ENCODE measurements around the gene VWA3B. TPM values are rescaled to one million over a fixed set of nuclear protein-coding genes. Genes with fewer than 3 reads are reported as not detected.
A peak's percentile ranks its signal among the peaks of the same experiment; 100 is the strongest.

Gene VWA3B
- total RNA-seq, 1 experiment from 2014 or later, result not detected

- Histone ChIP-seq H3K27ac (ENCODE audit: low read length) (no peak overlapping the region), H3K9me3 (ENCODE audit: low read length) (no peaks in the 10 kb centered on the region), H3K36me3 (ENCODE audit: insufficient read depth, low read length) (no peaks in the 10 kb centered on the region), H2AFZ (ENCODE audit: low read length) (no peak overlapping the region), H3K27me3 (ENCODE audit: low read length) (no peaks in the 10 kb centered on the region), H3K9ac (ENCODE audit: low read length) (no peak overlapping the region), H3K9me2 (replicated peaks; ENCODE audit: insufficient read depth, low read length) (no peaks in the 10 kb centered on the region), H3K4me3 (ENCODE audit: low read length) (no peak overlapping the region), H3K4me2 (ENCODE audit: low read depth, low read length, poor library complexity, severe bottlenecking) (no peak overlapping the region), H4K20me1 (ENCODE audit: insufficient read depth, low read depth, low read length) (no peaks in the 10 kb centered on the region; the same call in 1 of the 2 replicates), H3K4me1 (ENCODE audit: low read length) (no peaks in the 10 kb centered on the region), H3K79me2 (ENCODE audit: low read length) (no peaks in the 10 kb centered on the region)
- DNase-seq, result no peak
These were observed 86.0 kb downstream of the VWA3B start for GRCh38 chr2:98172951-98173350.

- H3K27me3 ChIP-seq (ENCODE audit: low read length), result no peaks in the 10 kb centered on the region
- H3K9me3 ChIP-seq (ENCODE audit: low read length), result no peaks in the 10 kb centered on the region
- H2AFZ ChIP-seq (ENCODE audit: low read length), result no peak overlapping the region
- H3K9ac ChIP-seq (ENCODE audit: low read length), result no peak overlapping the region
- H4K20me1 ChIP-seq (ENCODE audit: insufficient read depth, low read depth, low read length), result no peaks in the 10 kb centered on the region; the same call in 1 of the 2 replicates
- no peak overlapping the region for H3K4me3 ChIP-seq (ENCODE audit: low read length)
- no peaks in the 10 kb centered on the region for H3K9me2 ChIP-seq (replicated peaks; ENCODE audit: insufficient read depth, low read length)
- no peaks in the 10 kb centered on the region for H3K4me1 ChIP-seq (ENCODE audit: low read length)
- DNase-seq, result peak; percentile 78
- H3K36me3 ChIP-seq (ENCODE audit: insufficient read depth, low read length), result no peaks in the 10 kb centered on the region
- H3K79me2 ChIP-seq (ENCODE audit: low read length), result no peaks in the 10 kb centered on the region
- no peak overlapping the region for H3K4me2 ChIP-seq (ENCODE audit: low read depth, low read length, poor library complexity, severe bottlenecking)
- H3K27ac ChIP-seq (ENCODE audit: low read length), result no peak overlapping the region
These were observed 88.8 kb downstream of the VWA3B start for GRCh38 chr2:98175811-98176210.

DNA sequence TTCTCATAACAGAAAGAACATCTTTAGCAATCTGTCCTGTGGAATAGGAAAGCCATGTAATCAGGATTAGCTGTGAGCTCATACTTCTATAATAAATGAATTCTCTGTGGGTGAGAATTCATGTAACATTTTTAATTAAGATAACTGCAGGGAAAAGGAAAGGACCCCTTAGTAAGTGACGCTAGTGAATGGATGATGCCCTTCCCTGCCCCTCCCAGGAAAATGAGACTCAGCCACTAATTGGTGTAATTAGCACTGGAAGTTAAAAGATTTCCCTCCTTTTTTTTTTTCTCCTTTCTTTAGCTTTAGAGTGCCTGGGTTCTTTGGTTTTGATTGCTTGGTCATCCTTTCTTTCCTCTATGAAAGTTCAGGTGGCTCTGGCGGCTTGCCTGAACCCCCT, 90.3 kb downstream of the VWA3B start:
- H3K27ac ChIP-seq (ENCODE audit: low read length), result no peak overlapping the region
- H3K4me2 ChIP-seq (ENCODE audit: low read depth, low read length, poor library complexity, severe bottlenecking), result no peak overlapping the region
- H3K9ac ChIP-seq (ENCODE audit: low read length), result no peak overlapping the region
- no peaks in the 10 kb centered on the region for H3K79me2 ChIP-seq (ENCODE audit: low read length)
- H3K9me3 ChIP-seq (ENCODE audit: low read length), result no peaks in the 10 kb centered on the region
- no peak overlapping the region for H2AFZ ChIP-seq (ENCODE audit: low read length)
- no peaks in the 10 kb centered on the region for H3K36me3 ChIP-seq (ENCODE audit: insufficient read depth, low read length)
- DNase-seq, result no peak
- no peak overlapping the region for H3K4me3 ChIP-seq (ENCODE audit: low read length)
- no peaks in the 10 kb centered on the region for H3K27me3 ChIP-seq (ENCODE audit: low read length)
- H3K9me2 ChIP-seq (replicated peaks; ENCODE audit: insufficient read depth, low read length), result no peaks in the 10 kb centered on the region
- no peaks in the 10 kb centered on the region; the same call in 1 of the 2 replicates for H4K20me1 ChIP-seq (ENCODE audit: insufficient read depth, low read depth, low read length)
- no peaks in the 10 kb centered on the region for H3K4me1 ChIP-seq (ENCODE audit: low read length)

DNA sequence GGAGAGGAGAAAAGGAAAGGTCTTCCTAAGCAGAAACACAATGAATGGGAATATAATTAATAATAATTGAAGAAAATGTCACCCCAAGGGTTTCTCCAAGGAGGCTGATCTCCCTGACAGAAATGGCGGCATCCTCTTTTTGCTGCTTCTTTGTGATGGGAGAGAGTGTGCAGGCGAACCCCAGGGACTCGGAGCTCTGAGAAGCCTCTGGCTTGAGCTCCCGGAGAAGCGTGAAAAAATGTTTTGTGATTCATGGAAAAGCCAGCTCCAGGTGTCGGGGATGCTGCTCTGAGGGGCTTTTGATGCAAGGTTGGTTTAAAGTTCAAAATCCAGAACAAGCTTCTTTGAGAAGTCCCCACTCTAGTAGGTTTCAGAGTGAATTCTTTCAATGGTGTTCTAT, 91.0 kb downstream of the VWA3B start:
- Histone ChIP-seq H4K20me1 (ENCODE audit: insufficient read depth, low read depth, low read length) (no peaks in the 10 kb centered on the region; the same call in 1 of the 2 replicates), H3K9me3 (ENCODE audit: low read length) (no peaks in the 10 kb centered on the region), H3K4me2 (ENCODE audit: low read depth, low read length, poor library complexity, severe bottlenecking) (no peak overlapping the region), H3K9ac (ENCODE audit: low read length) (no peak overlapping the region), H3K9me2 (replicated peaks; ENCODE audit: insufficient read depth, low read length) (no peaks in the 10 kb centered on the region), H3K4me1 (ENCODE audit: low read length) (no peaks in the 10 kb centered on the region), H3K27ac (ENCODE audit: low read length) (no peak overlapping the region), H2AFZ (ENCODE audit: low read length) (no peak overlapping the region), H3K36me3 (ENCODE audit: insufficient read depth, low read length) (no peaks in the 10 kb centered on the region), H3K27me3 (ENCODE audit: low read length) (no peaks in the 10 kb centered on the region), H3K4me3 (ENCODE audit: low read length) (no peak overlapping the region), H3K79me2 (ENCODE audit: low read length) (no peaks in the 10 kb centered on the region)
- no peak for DNase-seq

GRCh38 chr2:98180456-98180855, 93.5 kb downstream of the VWA3B start:
- H3K9me3 ChIP-seq (ENCODE audit: low read length), result no peaks in the 10 kb centered on the region
- H3K4me2 ChIP-seq (ENCODE audit: low read depth, low read length, poor library complexity, severe bottlenecking), result no peak overlapping the region
- no peaks in the 10 kb centered on the region for H3K9me2 ChIP-seq (replicated peaks; ENCODE audit: insufficient read depth, low read length)
- no peak for DNase-seq
- no peaks in the 10 kb centered on the region for H3K36me3 ChIP-seq (ENCODE audit: insufficient read depth, low read length)
- no peak overlapping the region for H3K9ac ChIP-seq (ENCODE audit: low read length)
- no peaks in the 10 kb centered on the region; the same call in 1 of the 2 replicates for H4K20me1 ChIP-seq (ENCODE audit: insufficient read depth, low read depth, low read length)
- no peak overlapping the region for H2AFZ ChIP-seq (ENCODE audit: low read length)
- H3K4me1 ChIP-seq (ENCODE audit: low read length), result no peaks in the 10 kb centered on the region
- H3K27me3 ChIP-seq (ENCODE audit: low read length), result no peaks in the 10 kb centered on the region
- H3K27ac ChIP-seq (ENCODE audit: low read length), result no peak overlapping the region
- no peak overlapping the region for H3K4me3 ChIP-seq (ENCODE audit: low read length)
- H3K79me2 ChIP-seq (ENCODE audit: low read length), result no peaks in the 10 kb centered on the region

GRCh38 chr2:98181346-98181745, 94.4 kb downstream of the VWA3B start:
- no peaks in the 10 kb centered on the region for H3K9me2 ChIP-seq (replicated peaks; ENCODE audit: insufficient read depth, low read length)
- no peaks in the 10 kb centered on the region for H3K4me1 ChIP-seq (ENCODE audit: low read length)
- no peaks in the 10 kb centered on the region for H3K9me3 ChIP-seq (ENCODE audit: low read length)
- H4K20me1 ChIP-seq (ENCODE audit: insufficient read depth, low read depth, low read length), result no peaks in the 10 kb centered on the region; the same call in 1 of the 2 replicates
- no peak for DNase-seq
- no peak overlapping the region for H3K27ac ChIP-seq (ENCODE audit: low read length)
- H3K27me3 ChIP-seq (ENCODE audit: low read length), result no peaks in the 10 kb centered on the region
- no peak overlapping the region for H3K4me2 ChIP-seq (ENCODE audit: low read depth, low read length, poor library complexity, severe bottlenecking)
- H3K4me3 ChIP-seq (ENCODE audit: low read length), result no peak overlapping the region
- no peak overlapping the region for H3K9ac ChIP-seq (ENCODE audit: low read length)
- H2AFZ ChIP-seq (ENCODE audit: low read length), result no peak overlapping the region
- H3K79me2 ChIP-seq (ENCODE audit: low read length), result no peaks in the 10 kb centered on the region
- H3K36me3 ChIP-seq (ENCODE audit: insufficient read depth, low read length), result no peaks in the 10 kb centered on the region

- Histone ChIP-seq H3K27ac (ENCODE audit: low read length) (no peak overlapping the region), H3K9me2 (replicated peaks; ENCODE audit: insufficient read depth, low read length) (no peaks in the 10 kb centered on the region), H3K79me2 (ENCODE audit: low read length) (no peaks in the 10 kb centered on the region), H3K4me3 (ENCODE audit: low read length) (no peak overlapping the region), H3K4me2 (ENCODE audit: low read depth, low read length, poor library complexity, severe bottlenecking) (no peak overlapping the region), H2AFZ (ENCODE audit: low read length) (no peak overlapping the region), H3K36me3 (ENCODE audit: insufficient read depth, low read length) (no peaks in the 10 kb centered on the region), H3K27me3 (ENCODE audit: low read length) (no peaks in the 10 kb centered on the region), H3K9ac (ENCODE audit: low read length) (no peak overlapping the region), H3K4me1 (ENCODE audit: low read length) (no peaks in the 10 kb centered on the region), H3K9me3 (ENCODE audit: low read length) (no peaks in the 10 kb centered on the region), H4K20me1 (ENCODE audit: insufficient read depth, low read depth, low read length) (no peaks in the 10 kb centered on the region; the same call in 1 of the 2 replicates)
- DNase-seq, result no peak
These were observed 98.8 kb downstream of the VWA3B start for GRCh38 chr2:98185801-98186200.

DNA sequence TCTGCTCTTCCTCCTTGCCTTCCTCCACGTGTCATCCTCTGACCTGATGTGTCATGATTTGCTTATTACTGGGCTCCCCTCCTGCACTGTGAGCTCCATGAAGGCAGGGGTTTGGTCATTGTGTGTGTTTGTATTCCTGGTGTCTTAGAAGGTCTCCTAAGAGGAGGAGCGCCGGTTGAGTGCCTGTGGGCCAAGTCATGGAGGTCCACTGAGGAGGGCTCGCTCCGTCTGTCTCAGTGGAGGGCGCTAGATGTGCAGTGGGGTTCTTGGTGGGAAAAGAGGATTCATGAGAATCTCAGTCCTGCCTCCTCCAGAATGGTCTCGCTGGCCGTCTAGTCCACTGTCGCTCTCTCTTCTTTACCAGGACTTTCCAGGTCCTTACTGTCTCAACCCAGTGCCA, 100.2 kb downstream of the VWA3B start:
- H4K20me1 ChIP-seq (ENCODE audit: insufficient read depth, low read depth, low read length), result no peaks in the 10 kb centered on the region; the same call in 1 of the 2 replicates
- no peaks in the 10 kb centered on the region for H3K79me2 ChIP-seq (ENCODE audit: low read length)
- no peak overlapping the region for H3K27ac ChIP-seq (ENCODE audit: low read length)
- no peak overlapping the region for H2AFZ ChIP-seq (ENCODE audit: low read length)
- no peaks in the 10 kb centered on the region for H3K9me2 ChIP-seq (replicated peaks; ENCODE audit: insufficient read depth, low read length)
- DNase-seq, result no peak
- H3K9ac ChIP-seq (ENCODE audit: low read length), result no peak overlapping the region
- no peaks in the 10 kb centered on the region for H3K9me3 ChIP-seq (ENCODE audit: low read length)
- no peaks in the 10 kb centered on the region for H3K4me1 ChIP-seq (ENCODE audit: low read length)
- no peak overlapping the region for H3K4me3 ChIP-seq (ENCODE audit: low read length)
- H3K4me2 ChIP-seq (ENCODE audit: low read depth, low read length, poor library complexity, severe bottlenecking), result no peak overlapping the region
- H3K27me3 ChIP-seq (ENCODE audit: low read length), result no peaks in the 10 kb centered on the region
- H3K36me3 ChIP-seq (ENCODE audit: insufficient read depth, low read length), result no peaks in the 10 kb centered on the region

Data from Karpas-422 (cell line).